ENCODE measurements around the gene PRPF19.

Gene PRPF19

GRCh38 chr11:60937144-60937527, 30.8 kb upstream of the PRPF19 start:
- H3K4me3 ChIP-seq (ENCODE audit: insufficient read depth, low read length, poor library complexity, severe bottlenecking), result no peak overlapping the region
- no peaks in the 10 kb centered on the region for H3K9me2 ChIP-seq (replicated peaks; ENCODE audit: insufficient read depth, low read length)
- TF ChIP-seq EZH2phosphoT487 (conservative IDR thresholded peaks at IDR 0.05; ENCODE audit: low read length) (no peak), CTCF (IDR thresholded peaks at IDR 0.05; ENCODE audit: insufficient read depth, low read length, poor library complexity, severe bottlenecking) (no peak)
- H3K9ac ChIP-seq (ENCODE audit: low read length), result no peak overlapping the region
- no peak overlapping the region for H3K4me2 ChIP-seq (ENCODE audit: low read depth, low read length, poor library complexity, severe bottlenecking)
- no peaks in the 10 kb centered on the region for H3K79me2 ChIP-seq (ENCODE audit: insufficient read depth, low read length)
- no peak overlapping the region for H3K27ac ChIP-seq (ENCODE audit: low read depth, low read length)
- no peaks in the 10 kb centered on the region for H3K9me3 ChIP-seq (ENCODE audit: insufficient read depth, low read length)
- no peaks in the 10 kb centered on the region for H3K36me3 ChIP-seq (ENCODE audit: low read length)
- no peak overlapping the region for H2AFZ ChIP-seq (ENCODE audit: low read depth, low read length, severe bottlenecking)
- H3K27me3 ChIP-seq (ENCODE audit: low read length), result no peaks in the 10 kb centered on the region
- peaks cover 9% of the 10 kb centered on the region for H3F3A ChIP-seq (ENCODE audit: insufficient read depth)
- H4K20me1 ChIP-seq (ENCODE audit: low read depth, low read length), result no peaks in the 10 kb centered on the region

GRCh38 chr11:60936467-60937143, 30.2 kb upstream of the PRPF19 start:
- Histone ChIP-seq H3K27me3 (ENCODE audit: low read length) (no peaks in the 10 kb centered on the region), H3K4me2 (ENCODE audit: low read depth, low read length, poor library complexity, severe bottlenecking) (no peak overlapping the region), H3K36me3 (ENCODE audit: low read length) (no peaks in the 10 kb centered on the region), H3F3A (ENCODE audit: insufficient read depth) (peaks cover 10% of the 10 kb centered on the region), H3K27ac (ENCODE audit: low read depth, low read length) (no peak overlapping the region), H3K9me3 (ENCODE audit: insufficient read depth, low read length) (no peaks in the 10 kb centered on the region), H3K9me2 (replicated peaks; ENCODE audit: insufficient read depth, low read length) (no peaks in the 10 kb centered on the region), H3K4me3 (ENCODE audit: insufficient read depth, low read length, poor library complexity, severe bottlenecking) (no peak overlapping the region), H3K9ac (ENCODE audit: low read length) (no peak overlapping the region), H3K79me2 (ENCODE audit: insufficient read depth, low read length) (no peaks in the 10 kb centered on the region), H4K20me1 (ENCODE audit: low read depth, low read length) (no peaks in the 10 kb centered on the region), H2AFZ (ENCODE audit: low read depth, low read length, severe bottlenecking) (no peak overlapping the region)
- TF ChIP-seq CTCF (IDR thresholded peaks at IDR 0.05; ENCODE audit: insufficient read depth, low read length, poor library complexity, severe bottlenecking) (no peak), EZH2phosphoT487 (conservative IDR thresholded peaks at IDR 0.05; ENCODE audit: low read length) (no peak)

- Histone ChIP-seq H3K9me3 (ENCODE audit: insufficient read depth, low read length) (no peaks in the 10 kb centered on the region), H2AFZ (ENCODE audit: low read depth, low read length, severe bottlenecking) (no peak overlapping the region), H3F3A (ENCODE audit: insufficient read depth) (peaks cover 10% of the 10 kb centered on the region), H3K27ac (ENCODE audit: low read depth, low read length) (no peak overlapping the region), H4K20me1 (ENCODE audit: low read depth, low read length) (no peaks in the 10 kb centered on the region), H3K9ac (ENCODE audit: low read length) (no peak overlapping the region), H3K4me3 (ENCODE audit: insufficient read depth, low read length, poor library complexity, severe bottlenecking) (no peak overlapping the region), H3K36me3 (ENCODE audit: low read length) (no peaks in the 10 kb centered on the region), H3K4me2 (ENCODE audit: low read depth, low read length, poor library complexity, severe bottlenecking) (no peak overlapping the region), H3K27me3 (ENCODE audit: low read length) (no peaks in the 10 kb centered on the region), H3K79me2 (ENCODE audit: insufficient read depth, low read length) (no peaks in the 10 kb centered on the region), H3K9me2 (replicated peaks; ENCODE audit: insufficient read depth, low read length) (no peaks in the 10 kb centered on the region)
- TF ChIP-seq EZH2phosphoT487 (conservative IDR thresholded peaks at IDR 0.05; ENCODE audit: low read length) (no peak), CTCF (IDR thresholded peaks at IDR 0.05; ENCODE audit: insufficient read depth, low read length, poor library complexity, severe bottlenecking) (no peak)
These were observed 29.5 kb upstream of the PRPF19 start for GRCh38 chr11:60935676-60936442.

All from SU-DHL-6 (cell line).